Measurements from ENCODE around the gene UGT1A5.
"Not testable (repeated sequence)": the region's sequence is repeated elsewhere in the genome, so short reads cannot be mapped to it uniquely, and the experiment has no call there.

Gene UGT1A5

GRCh38 chr2:233718552-233718951 is 5.8 kb downstream of the UGT1A5 start, which contains the start of gene UGT1A4:
Gene UGT1A4 (plus strand): TSS chr2:233718736. CDS start chr2:233718821, 85 bp downstream.
- Histone ChIP-seq H3K36me3 (ENCODE audit: insufficient read depth, low read length) (no peaks in the 10 kb centered on the region), H3K27me3 (ENCODE audit: control insufficient read depth, insufficient read depth, low read length) (peaks cover 10% of the 10 kb centered on the region), H3K4me3 (ENCODE audit: low read length) (no peak within 1 kb of the TSS), H3K9ac (ENCODE audit: low read depth, low read length) (no peak within 1 kb of the TSS), H3K4me2 (ENCODE audit: low read length) (no peak within 1 kb of the TSS), H3K9me3 (replicated peaks; ENCODE audit: low read length) (no peaks in the 10 kb centered on the region), H3K4me1 (ENCODE audit: control insufficient read depth, insufficient read depth, low read length) (no peaks in the 10 kb centered on the region)

GRCh38 chr2:233728723-233729301 is 16.1 kb downstream of the UGT1A5 start, which contains the start of gene UGT1A3:
Gene UGT1A3 (plus strand): TSS chr2:233729042. CDS start chr2:233729127, 85 bp downstream.
- no peaks in the 10 kb centered on the region for H3K9me3 ChIP-seq (replicated peaks; ENCODE audit: low read length)
- no peaks in the 10 kb centered on the region for H3K36me3 ChIP-seq (ENCODE audit: insufficient read depth, low read length)
- no peak within 1 kb of the TSS for H3K4me3 ChIP-seq (ENCODE audit: low read length)
- H3K27me3 ChIP-seq (ENCODE audit: control insufficient read depth, insufficient read depth, low read length): no peaks in the 10 kb centered on the region
- H3K4me1 ChIP-seq (ENCODE audit: control insufficient read depth, insufficient read depth, low read length): no peaks in the 10 kb centered on the region
- H3K9ac ChIP-seq (ENCODE audit: low read depth, low read length): no peak within 1 kb of the TSS
- H3K4me2 ChIP-seq (ENCODE audit: low read length): no peak within 1 kb of the TSS

GRCh38 chr2:233736868-233737653 is 24.4 kb downstream of the UGT1A5 start:
- H3K4me1 ChIP-seq (ENCODE audit: control insufficient read depth, insufficient read depth, low read length); H3K36me3 ChIP-seq (ENCODE audit: insufficient read depth, low read length); H3K9ac ChIP-seq (ENCODE audit: low read depth, low read length); H3K4me3 ChIP-seq (ENCODE audit: low read length); H3K4me2 ChIP-seq (ENCODE audit: low read length); H3K27me3 ChIP-seq (ENCODE audit: control insufficient read depth, insufficient read depth, low read length); H3K9me3 ChIP-seq (replicated peaks; ENCODE audit: low read length): not testable (repeated sequence)

- Histone ChIP-seq H3K36me3 (ENCODE audit: insufficient read depth, low read length) (no peaks in the 10 kb centered on the region), H3K4me2 (ENCODE audit: low read length) (no peak overlapping the region), H3K27me3 (ENCODE audit: control insufficient read depth, insufficient read depth, low read length) (peaks cover 2% of the 10 kb centered on the region), H3K9me3 (replicated peaks; ENCODE audit: low read length) (no peaks in the 10 kb centered on the region), H3K9ac (ENCODE audit: low read depth, low read length) (no peak overlapping the region), H3K4me3 (ENCODE audit: low read length) (no peak overlapping the region), H3K4me1 (ENCODE audit: control insufficient read depth, insufficient read depth, low read length) (no peaks in the 10 kb centered on the region)
Measured at GRCh38 chr2:233740870-233741269, 28.2 kb downstream of the UGT1A5 start.

- H3K9me3 ChIP-seq (replicated peaks; ENCODE audit: low read length): no peaks in the 10 kb centered on the region
- no peak overlapping the region for H3K4me3 ChIP-seq (ENCODE audit: low read length)
- no peak overlapping the region for H3K4me2 ChIP-seq (ENCODE audit: low read length)
- H3K36me3 ChIP-seq (ENCODE audit: insufficient read depth, low read length): no peaks in the 10 kb centered on the region
- H3K9ac ChIP-seq (ENCODE audit: low read depth, low read length): no peak overlapping the region
- no peaks in the 10 kb centered on the region for H3K4me1 ChIP-seq (ENCODE audit: control insufficient read depth, insufficient read depth, low read length)
- H3K27me3 ChIP-seq (ENCODE audit: control insufficient read depth, insufficient read depth, low read length): peaks cover 5% of the 10 kb centered on the region
Measured at GRCh38 chr2:233743464-233744259, 31.0 kb downstream of the UGT1A5 start.

- Histone ChIP-seq H3K36me3 (ENCODE audit: insufficient read depth, low read length) (no peaks in the 10 kb centered on the region), H3K9me3 (replicated peaks; ENCODE audit: low read length) (no peaks in the 10 kb centered on the region), H3K27me3 (ENCODE audit: control insufficient read depth, insufficient read depth, low read length) (peaks cover 5% of the 10 kb centered on the region)
Measured at GRCh38 chr2:233745073-233745755, 32.5 kb downstream of the UGT1A5 start.

GRCh38 chr2:233745838-233746237 is 33.1 kb downstream of the UGT1A5 start:
- H3K9me3 ChIP-seq (replicated peaks; ENCODE audit: low read length); H3K36me3 ChIP-seq (ENCODE audit: insufficient read depth, low read length); H3K4me3 ChIP-seq (ENCODE audit: low read length); H3K27me3 ChIP-seq (ENCODE audit: control insufficient read depth, insufficient read depth, low read length); H3K9ac ChIP-seq (ENCODE audit: low read depth, low read length); H3K4me2 ChIP-seq (ENCODE audit: low read length); H3K4me1 ChIP-seq (ENCODE audit: control insufficient read depth, insufficient read depth, low read length): not testable (repeated sequence)

More at GRCh38 chr2:233745073-233745755, 32.5 kb downstream of the UGT1A5 start:
- Histone ChIP-seq H3K9ac (ENCODE audit: low read depth, low read length) (no peak overlapping the region), H3K4me3 (ENCODE audit: low read length) (no peak overlapping the region), H3K4me2 (ENCODE audit: low read length) (no peak overlapping the region), H3K4me1 (ENCODE audit: control insufficient read depth, insufficient read depth, low read length) (no peaks in the 10 kb centered on the region)

GRCh38 chr2:233746475-233747282 is 34.0 kb downstream of the UGT1A5 start:
- H3K4me3 ChIP-seq (ENCODE audit: low read length): no peak overlapping the region
- no peaks in the 10 kb centered on the region for H3K4me1 ChIP-seq (ENCODE audit: control insufficient read depth, insufficient read depth, low read length)
- H3K36me3 ChIP-seq (ENCODE audit: insufficient read depth, low read length): no peaks in the 10 kb centered on the region
- H3K9ac ChIP-seq (ENCODE audit: low read depth, low read length): no peak overlapping the region
- peaks cover 5% of the 10 kb centered on the region for H3K27me3 ChIP-seq (ENCODE audit: control insufficient read depth, insufficient read depth, low read length)
- no peak overlapping the region for H3K4me2 ChIP-seq (ENCODE audit: low read length)
- H3K9me3 ChIP-seq (replicated peaks; ENCODE audit: low read length): no peaks in the 10 kb centered on the region

GRCh38 chr2:233747283-233747544 is 34.5 kb downstream of the UGT1A5 start:
- no peaks in the 10 kb centered on the region for H3K9me3 ChIP-seq (replicated peaks; ENCODE audit: low read length)
- no peak overlapping the region for H3K4me2 ChIP-seq (ENCODE audit: low read length)
- H3K4me3 ChIP-seq (ENCODE audit: low read length): no peak overlapping the region
- no peaks in the 10 kb centered on the region for H3K4me1 ChIP-seq (ENCODE audit: control insufficient read depth, insufficient read depth, low read length)
- no peak overlapping the region for H3K9ac ChIP-seq (ENCODE audit: low read depth, low read length)
- H3K27me3 ChIP-seq (ENCODE audit: control insufficient read depth, insufficient read depth, low read length): peaks cover 5% of the 10 kb centered on the region
- no peaks in the 10 kb centered on the region for H3K36me3 ChIP-seq (ENCODE audit: insufficient read depth, low read length)

- H3K4me2 ChIP-seq (ENCODE audit: low read length); H3K4me3 ChIP-seq (ENCODE audit: low read length); H3K27me3 ChIP-seq (ENCODE audit: control insufficient read depth, insufficient read depth, low read length); H3K36me3 ChIP-seq (ENCODE audit: insufficient read depth, low read length); H3K9me3 ChIP-seq (replicated peaks; ENCODE audit: low read length); H3K9ac ChIP-seq (ENCODE audit: low read depth, low read length); H3K4me1 ChIP-seq (ENCODE audit: control insufficient read depth, insufficient read depth, low read length): not testable (repeated sequence)
Measured at GRCh38 chr2:233750689-233751088, 38.0 kb downstream of the UGT1A5 start.

Data from skeletal muscle satellite cell (primary cell).